ENCODE data around the gene NAIF1.
"Not testable (repeated sequence)": the region's sequence is repeated elsewhere in the genome, so short reads cannot be mapped to it uniquely, and the experiment has no call there.

The NAIF1 gene

GRCh38 chr9:128025736-128026135, 41.4 kb downstream of the NAIF1 start:
- DNase-seq: no peak

DNA sequence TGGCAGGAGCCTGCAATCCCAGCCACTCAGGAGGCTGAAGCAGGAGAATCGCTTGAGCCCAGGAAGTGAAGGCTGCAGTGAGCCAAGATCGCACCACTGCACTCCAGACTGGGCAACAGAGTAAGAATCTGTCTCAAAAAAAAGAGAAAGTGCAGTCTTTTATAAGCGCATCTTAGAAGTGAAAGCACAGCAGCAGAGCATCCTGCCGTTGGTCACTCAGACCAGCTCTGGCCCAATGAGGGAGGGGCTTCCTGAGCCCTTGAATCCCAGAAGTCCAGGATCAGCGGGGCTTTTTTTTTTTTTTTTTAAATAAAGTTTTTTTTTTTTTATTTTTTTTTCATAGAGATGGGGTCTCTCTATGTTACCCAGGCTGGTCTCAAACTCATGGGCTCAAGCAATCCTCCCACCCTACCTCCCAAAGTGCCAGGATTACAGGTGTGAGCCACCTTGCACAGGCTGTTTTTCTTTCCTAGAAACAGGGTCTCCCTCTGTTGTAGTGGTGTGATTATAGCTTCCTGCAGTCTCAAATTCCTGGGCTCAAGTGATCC, 42.3 kb downstream of the NAIF1 start:
- DNase-seq: no peak

DNA sequence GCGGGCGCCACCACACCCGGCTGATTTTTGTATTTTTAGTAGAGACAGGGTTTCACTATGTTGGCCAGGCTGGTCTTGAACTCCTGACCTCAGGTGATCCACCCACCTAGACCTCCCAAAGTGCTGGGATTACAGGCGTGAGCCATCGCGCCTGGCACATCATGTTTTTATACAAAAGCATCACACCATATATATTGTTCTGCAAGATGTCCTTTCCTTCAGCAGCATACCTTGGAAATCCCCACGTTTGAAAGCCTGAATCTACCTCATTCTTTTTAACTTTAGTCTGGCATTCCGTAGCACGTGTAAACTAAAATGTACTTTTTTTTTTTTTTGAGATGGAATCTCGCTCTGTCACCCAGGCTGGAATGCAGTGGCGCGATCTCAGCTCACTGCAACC, 43.4 kb downstream of the NAIF1 start:
- DNase-seq: not testable (repeated sequence)

DNA sequence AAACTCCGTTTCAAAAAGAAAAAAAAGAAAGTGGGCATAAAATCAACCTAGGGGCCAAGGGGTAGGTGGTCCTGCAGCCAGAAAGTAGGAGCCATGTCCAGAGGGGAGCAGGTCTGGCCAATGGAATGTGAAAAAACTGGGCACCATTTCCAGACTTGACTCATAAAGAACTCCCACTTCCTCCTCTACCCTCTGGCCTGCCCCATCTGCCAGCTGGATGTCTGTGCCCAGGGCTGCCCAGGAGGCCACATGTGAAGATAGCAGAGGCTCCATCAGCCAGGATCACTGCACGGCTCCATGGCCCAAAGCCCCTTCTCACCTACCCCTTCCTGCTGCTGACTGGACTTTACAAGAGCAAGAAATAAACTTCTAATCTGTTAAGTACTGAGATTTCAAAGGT, 44.2 kb downstream of the NAIF1 start:
- no peak for DNase-seq

DNA sequence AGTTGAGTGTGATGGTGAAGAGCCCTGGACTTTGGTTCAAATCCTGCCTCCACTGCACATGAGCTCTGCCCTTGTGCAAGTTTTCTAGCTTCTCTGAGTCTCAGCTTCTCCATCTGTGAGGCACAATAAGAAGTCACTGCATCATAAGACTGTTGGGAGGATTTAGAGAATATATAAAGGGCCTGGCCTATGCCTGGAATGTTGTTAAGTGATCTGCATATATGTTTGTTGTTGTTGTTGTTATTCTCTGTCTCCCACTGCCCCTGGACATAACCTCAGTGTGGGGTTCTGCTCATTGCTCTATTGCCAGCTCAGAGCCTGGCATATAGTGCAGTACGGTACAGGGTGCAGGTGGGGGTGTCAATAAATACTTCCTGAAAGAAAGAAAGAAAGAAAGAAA, 46.0 kb downstream of the NAIF1 start:
- no peak for DNase-seq

DNA sequence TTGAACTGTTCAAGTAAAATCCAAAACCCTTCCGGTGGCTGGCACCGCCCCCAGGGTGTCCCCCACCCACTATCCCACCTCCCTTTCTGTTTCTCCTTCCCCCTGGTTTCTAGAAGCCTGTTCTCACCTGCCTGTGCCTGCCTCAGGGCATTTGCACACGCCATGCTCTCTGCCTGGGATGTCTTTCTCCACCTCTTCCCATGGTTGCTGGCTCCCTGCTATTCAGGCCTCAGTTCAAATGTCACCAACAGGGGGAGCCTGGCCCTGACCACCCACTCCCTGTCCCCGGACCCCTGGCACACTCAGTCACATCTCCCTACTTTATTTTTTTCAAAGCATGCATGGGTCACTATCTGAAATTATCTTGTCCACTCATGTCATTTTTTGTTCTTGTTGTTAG, 46.4 kb downstream of the NAIF1 start:
- no peak for DNase-seq

DNA sequence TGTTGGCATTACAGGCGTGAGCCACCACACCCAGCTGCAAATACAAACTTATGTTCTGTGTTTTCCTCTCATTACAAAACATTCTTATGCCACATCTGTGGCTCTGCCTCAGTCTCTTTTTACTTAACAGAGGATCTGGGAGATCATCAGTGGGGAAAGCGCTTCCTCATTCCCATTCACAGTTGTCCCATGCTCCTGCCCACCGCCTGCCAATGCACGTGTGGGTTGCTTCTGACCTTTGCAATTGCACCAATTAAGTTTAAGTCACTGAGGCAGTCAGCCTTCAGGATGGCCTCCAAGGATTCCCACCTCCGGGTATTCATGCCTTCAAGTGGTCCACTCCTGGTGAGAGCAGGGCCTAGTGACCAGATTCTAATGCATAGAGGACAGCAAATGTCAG, 51.4 kb downstream of the NAIF1 start:
- DNase-seq: no peak
